Activated naive CD4-positive, alpha-beta T cell treated with anti-CD3 and anti-CD28 coated beads, Interleukin-2, amount 50 U/mL, for 72 hours (primary cell): ENCODE data around the gene CYP2C8. TPM values are rescaled to one million over a fixed set of nuclear protein-coding genes. Genes with fewer than 3 reads are reported as not detected.
"Not testable (repeated sequence)": the region's sequence is repeated elsewhere in the genome, so short reads cannot be mapped to it uniquely, and the experiment has no call there.

Source experiments
- ATAC-seq, 2 donors: fragments of 150-1000 bp; cut with Tn5 transposase; 2 replicates each; pipeline ENCODE4 v1.10.0; 2021; ENCODE audit warnings: mild to moderate bottlenecking in 2 of 2, moderate library complexity in 2 of 2
- DNase-seq, 2 donors: peaks; one replicate each; pipeline ENCODE4 v3.0.0; 2021 to 2022; ENCODE audit warnings: low spot score in 2 of 2
- H3K27ac Mint-ChIP-seq, 2 donors: one replicate each; pipeline ENCODE4 v1.8.0; 2022; ENCODE audit warnings: mild to moderate bottlenecking in 2 of 2, mixed read lengths in 2 of 2
- H3K36me3 Mint-ChIP-seq, 2 donors: one replicate each; pipeline ENCODE4 v1.8.0; 2022; ENCODE audit warnings: mixed read lengths in 2 of 2
- H3K9me3 Mint-ChIP-seq, 2 donors: one replicate each; pipeline ENCODE4 v1.8.0; 2022; ENCODE audit warnings: mixed read lengths in 2 of 2
- total RNA-seq, 2 donors: library from RNA; stranded (reverse); gene quantifications; one replicate each; pipeline ENCODE4 v1.2.3, GENCODE V29; 2022

CYP2C8 gene
- not detected for total RNA-seq

GRCh38 chr10:95069286-95069685, at the start of gene CYP2C8:
CYP2C8 (minus strand) TSS chr10:95069497; CDS start chr10:95069402, 95 bp downstream.
- DNase-seq (no peak), ATAC-seq (no peak)
- Mint-ChIP-seq H3K9me3 (peaks cover 6 to 7% of the 10 kb centered on the region in 2 donors), H3K27ac (no peak within 1 kb of the TSS), H3K36me3 (no peaks in the 10 kb centered on the region)

- H3K36me3 Mint-ChIP-seq = peaks cover 6 to 17% of the 10 kb centered on the region in 2 donors
- DNase-seq (no peak), ATAC-seq (no peak)
- no peak overlapping the region for H3K27ac Mint-ChIP-seq
- peaks cover 20 to 34% of the 10 kb centered on the region in 2 donors for H3K9me3 Mint-ChIP-seq
These were observed 47.6 kb upstream of the CYP2C8 start for GRCh38 chr10:95116869-95117269.

GRCh38 chr10:95110823-95111222, 41.5 kb upstream of the CYP2C8 start:
- not testable (repeated sequence) for H3K27ac Mint-ChIP-seq, ATAC-seq
- H3K9me3 Mint-ChIP-seq = peaks cover 24 to 31% of the 10 kb centered on the region in 2 donors

GRCh38 chr10:95097805-95098204, 28.5 kb upstream of the CYP2C8 start:
- Mint-ChIP-seq H3K9me3 (peaks cover 3 to 4% of the 10 kb centered on the region in 2 donors), H3K36me3 (peaks cover 0 to 4% of the 10 kb centered on the region in 2 donors), H3K27ac (no peak overlapping the region)
- DNase-seq = no peak
- no peak for ATAC-seq

More at GRCh38 chr10:95110823-95111222, 41.5 kb upstream of the CYP2C8 start:
- peaks cover 0 to 12% of the 10 kb centered on the region in 2 donors for H3K36me3 Mint-ChIP-seq
- DNase-seq = not testable (repeated sequence)

- Mint-ChIP-seq H3K9me3 (peaks cover 3 to 4% of the 10 kb centered on the region in 2 donors), H3K36me3 (peaks cover 0 to 4% of the 10 kb centered on the region in 2 donors), H3K27ac (no peak overlapping the region)
- DNase-seq = no peak
- no peak for ATAC-seq
These were observed 26.8 kb upstream of the CYP2C8 start for GRCh38 chr10:95096143-95096542.

GRCh38 chr10:95079626-95080025, 10.3 kb upstream of the CYP2C8 start:
- peaks cover 0 to 17% of the 10 kb centered on the region in 2 donors for H3K36me3 Mint-ChIP-seq
- H3K27ac Mint-ChIP-seq, ATAC-seq, DNase-seq: not testable (repeated sequence)
- H3K9me3 Mint-ChIP-seq = peaks cover 11 to 16% of the 10 kb centered on the region in 2 donors

GRCh38 chr10:95077556-95077955, 8.3 kb upstream of the CYP2C8 start:
- Mint-ChIP-seq H3K27ac (no peak overlapping the region), H3K36me3 (peaks cover 0 to 17% of the 10 kb centered on the region in 2 donors), H3K9me3 (peaks cover 11 to 16% of the 10 kb centered on the region in 2 donors)
- ATAC-seq (no peak), DNase-seq (no peak)

- DNase-seq (no peak), ATAC-seq (no peak)
- Mint-ChIP-seq H3K36me3 (no peaks in the 10 kb centered on the region), H3K9me3 (peaks cover under 1 to 7% of the 10 kb centered on the region in 2 donors), H3K27ac (no peak overlapping the region)
These were observed 1.9 kb upstream of the CYP2C8 start for GRCh38 chr10:95071107-95071660.

- DNase-seq, H3K36me3 Mint-ChIP-seq, H3K27ac Mint-ChIP-seq, ATAC-seq: not testable (repeated sequence)
- peaks cover 9 to 19% of the 10 kb centered on the region in 2 donors for H3K9me3 Mint-ChIP-seq
These were observed 5.2 kb downstream of the CYP2C8 start for GRCh38 chr10:95064125-95064524.

GRCh38 chr10:95056744-95057363, 12.4 kb downstream of the CYP2C8 start:
- Mint-ChIP-seq H3K9me3 (peaks cover 5 to 15% of the 10 kb centered on the region in 2 donors), H3K36me3 (no peaks in the 10 kb centered on the region), H3K27ac (no peak overlapping the region)
- DNase-seq (no peak), ATAC-seq (no peak)

GRCh38 chr10:95049919-95050318, 19.4 kb downstream of the CYP2C8 start:
- no peak for ATAC-seq
- H3K27ac Mint-ChIP-seq = no peak overlapping the region
- peaks cover 0 to 6% of the 10 kb centered on the region in 2 donors for H3K9me3 Mint-ChIP-seq
- H3K36me3 Mint-ChIP-seq = no peaks in the 10 kb centered on the region
- no peak for DNase-seq

- peaks cover 0 to 6% of the 10 kb centered on the region in 2 donors for H3K9me3 Mint-ChIP-seq
- DNase-seq = no peak
- H3K36me3 Mint-ChIP-seq = no peaks in the 10 kb centered on the region
- ATAC-seq = no peak
- no peak overlapping the region for H3K27ac Mint-ChIP-seq
These were observed 21.1 kb downstream of the CYP2C8 start for GRCh38 chr10:95048206-95048605.

- Mint-ChIP-seq H3K9me3 (peaks cover 0 to 6% of the 10 kb centered on the region in 2 donors), H3K36me3 (no peaks in the 10 kb centered on the region), H3K27ac (no peak overlapping the region)
- DNase-seq (no peak), ATAC-seq (no peak)
These were observed 30.0 kb downstream of the CYP2C8 start for GRCh38 chr10:95039281-95039680.

GRCh38 chr10:95035332-95036295, 33.7 kb downstream of the CYP2C8 start:
- no peak for DNase-seq
- H3K36me3 Mint-ChIP-seq = peaks cover 0 to 4% of the 10 kb centered on the region in 2 donors
- peaks cover 0 to 10% of the 10 kb centered on the region in 2 donors for H3K9me3 Mint-ChIP-seq
- ATAC-seq = no peak
- H3K27ac Mint-ChIP-seq = no peak overlapping the region

GRCh38 chr10:95034401-95034800, 34.9 kb downstream of the CYP2C8 start:
- H3K36me3 Mint-ChIP-seq = peaks cover 0 to 4% of the 10 kb centered on the region in 2 donors
- no peak for ATAC-seq
- no peak overlapping the region for H3K27ac Mint-ChIP-seq
- DNase-seq = no peak
- peaks cover 0 to 10% of the 10 kb centered on the region in 2 donors for H3K9me3 Mint-ChIP-seq

- Mint-ChIP-seq H3K36me3 (peaks cover 0 to 4% of the 10 kb centered on the region in 2 donors), H3K9me3 (peaks cover 0 to 7% of the 10 kb centered on the region in 2 donors), H3K27ac (peak overlapping the region in 1 of 2 donors; percentile 48)
- ATAC-seq = no peak
- DNase-seq = no peak
These were observed 37.6 kb downstream of the CYP2C8 start for GRCh38 chr10:95031656-95032055.

- Mint-ChIP-seq H3K9me3 (peaks cover 3 to 22% of the 10 kb centered on the region in 2 donors), H3K36me3 (peaks cover 0 to 2% of the 10 kb centered on the region in 2 donors), H3K27ac (no peak overlapping the region)
- DNase-seq = no peak
- no peak for ATAC-seq
These were observed 42.8 kb downstream of the CYP2C8 start for GRCh38 chr10:95026461-95026860.
